ENCODE results near the gene TCHH. TPM values are rescaled to one million over a fixed set of nuclear protein-coding genes. Genes with fewer than 3 reads are reported as not detected.

The TCHH gene
- total RNA-seq, 1 donor from 2014 or later = not detected

DNA sequence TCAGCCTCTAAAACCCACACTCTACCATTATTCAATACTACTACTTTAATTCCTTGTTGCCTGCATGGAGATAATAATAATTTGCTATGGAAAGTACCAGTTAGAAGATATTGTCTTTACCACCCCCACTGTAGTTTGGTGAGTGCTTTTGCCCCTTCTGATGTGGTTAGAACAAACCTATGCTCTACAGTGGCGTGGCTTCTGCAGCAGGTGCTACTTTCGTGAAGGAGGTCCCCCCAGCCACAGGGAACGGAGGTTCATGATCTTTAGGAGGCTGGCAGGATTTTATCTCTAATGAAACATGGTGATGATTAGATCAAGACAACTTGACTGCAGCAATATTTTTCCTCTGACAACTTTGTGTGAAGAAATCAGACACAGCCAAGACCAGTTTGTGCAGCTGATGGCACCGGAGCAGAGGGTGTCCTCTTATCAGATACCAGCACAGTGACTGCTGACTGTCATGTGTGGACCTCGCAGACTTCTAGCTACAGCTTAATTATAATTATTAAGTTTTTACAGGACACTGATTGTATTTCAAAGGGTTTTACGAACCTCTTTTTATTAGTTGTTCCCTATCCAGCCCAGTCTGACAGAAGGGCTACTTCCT lies 10.7 kb upstream of the TCHH start:
- Mint-ChIP-seq H3K4me1 (ENCODE audit: low read depth) (no peaks in the 10 kb centered on the region), H3K27ac (ENCODE audit: unreplicated experiment) (no peak overlapping the region), H3K27me3 (ENCODE audit: low read depth) (peaks cover 50% of the 10 kb centered on the region), H3K36me3 (ENCODE audit: low read depth) (no peaks in the 10 kb centered on the region), H3K9me3 (ENCODE audit: low read depth) (no peaks in the 10 kb centered on the region), H3K4me3 (ENCODE audit: unreplicated experiment) (no peak overlapping the region)
- DNase-seq (ENCODE audit: low spot score) = no peak
- TF ChIP-seq, protein P1, sequence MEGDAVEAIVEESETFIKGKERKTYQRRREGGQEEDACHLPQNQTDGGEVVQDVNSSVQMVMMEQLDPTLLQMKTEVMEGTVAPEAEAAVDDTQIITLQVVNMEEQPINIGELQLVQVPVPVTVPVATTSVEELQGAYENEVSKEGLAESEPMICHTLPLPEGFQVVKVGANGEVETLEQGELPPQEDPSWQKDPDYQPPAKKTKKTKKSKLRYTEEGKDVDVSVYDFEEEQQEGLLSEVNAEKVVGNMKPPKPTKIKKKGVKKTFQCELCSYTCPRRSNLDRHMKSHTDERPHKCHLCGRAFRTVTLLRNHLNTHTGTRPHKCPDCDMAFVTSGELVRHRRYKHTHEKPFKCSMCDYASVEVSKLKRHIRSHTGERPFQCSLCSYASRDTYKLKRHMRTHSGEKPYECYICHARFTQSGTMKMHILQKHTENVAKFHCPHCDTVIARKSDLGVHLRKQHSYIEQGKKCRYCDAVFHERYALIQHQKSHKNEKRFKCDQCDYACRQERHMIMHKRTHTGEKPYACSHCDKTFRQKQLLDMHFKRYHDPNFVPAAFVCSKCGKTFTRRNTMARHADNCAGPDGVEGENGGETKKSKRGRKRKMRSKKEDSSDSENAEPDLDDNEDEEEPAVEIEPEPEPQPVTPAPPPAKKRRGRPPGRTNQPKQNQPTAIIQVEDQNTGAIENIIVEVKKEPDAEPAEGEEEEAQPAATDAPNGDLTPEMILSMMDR (IDR thresholded peaks at IDR 0.05) = no peak

DNA sequence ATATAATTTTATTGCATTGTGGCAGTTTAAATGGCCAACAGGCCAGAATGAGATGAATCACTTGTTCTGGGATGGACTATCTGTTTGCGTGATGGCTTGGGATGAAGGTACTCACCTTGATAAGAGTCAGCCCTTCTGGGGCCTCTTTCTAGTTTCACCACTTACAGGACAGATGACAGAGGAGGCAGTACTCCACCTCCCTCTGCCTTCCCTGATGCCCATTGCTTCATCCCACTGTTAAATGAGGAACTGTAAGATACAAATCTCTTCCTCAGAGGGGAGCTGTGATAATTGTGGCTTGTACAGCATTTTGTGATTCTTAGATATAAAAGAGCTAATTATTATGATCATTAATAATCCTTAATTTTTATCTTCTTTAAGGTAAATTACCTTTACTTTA lies 3.7 kb upstream of the TCHH start:
- H3K27ac Mint-ChIP-seq (ENCODE audit: unreplicated experiment) = no peak overlapping the region
- TF ChIP-seq, protein P1 (IDR thresholded peaks at IDR 0.05) = no peak
- H3K9me3 Mint-ChIP-seq (ENCODE audit: low read depth) = no peaks in the 10 kb centered on the region
- DNase-seq (ENCODE audit: low spot score) = no peak
- H3K4me3 Mint-ChIP-seq (ENCODE audit: unreplicated experiment) = no peak overlapping the region
- no peaks in the 10 kb centered on the region for H3K36me3 Mint-ChIP-seq (ENCODE audit: low read depth)
- H3K27me3 Mint-ChIP-seq (ENCODE audit: low read depth) = peaks cover 36% of the 10 kb centered on the region
- H3K4me1 Mint-ChIP-seq (ENCODE audit: low read depth) = no peaks in the 10 kb centered on the region

DNA sequence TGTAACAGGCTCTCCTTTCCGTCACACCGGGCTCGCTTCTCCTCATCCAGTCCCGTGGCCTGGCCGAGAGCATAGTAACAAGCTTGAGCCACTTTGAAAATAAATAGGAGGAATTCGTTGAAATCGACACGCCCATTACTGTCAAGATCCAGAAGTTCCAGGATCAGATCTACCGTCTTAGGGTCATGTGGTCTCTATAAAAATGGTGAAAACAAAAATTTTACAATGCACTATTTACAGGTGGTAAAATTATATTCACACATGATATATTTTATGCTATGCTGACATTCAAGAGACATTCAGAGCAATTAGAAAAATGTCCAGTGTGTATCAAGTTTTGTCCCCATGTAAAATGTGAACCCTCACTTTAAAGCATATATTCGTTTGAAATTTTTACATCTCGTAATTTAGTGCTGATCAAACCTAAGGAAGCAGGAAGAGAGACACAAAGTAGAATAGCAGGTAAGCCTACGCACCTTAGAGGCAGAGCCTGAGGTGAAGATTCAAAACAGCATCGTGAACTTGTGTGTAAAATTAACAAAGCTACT lies 2.3 kb downstream of the TCHH start:
- Mint-ChIP-seq H3K4me3 (ENCODE audit: unreplicated experiment) (no peak overlapping the region), H3K4me1 (ENCODE audit: low read depth) (no peaks in the 10 kb centered on the region), H3K27me3 (ENCODE audit: low read depth) (peaks cover 12% of the 10 kb centered on the region), H3K36me3 (ENCODE audit: low read depth) (peaks cover 3% of the 10 kb centered on the region), H3K9me3 (ENCODE audit: low read depth) (peaks cover 5% of the 10 kb centered on the region), H3K27ac (ENCODE audit: unreplicated experiment) (no peak overlapping the region)
- TF ChIP-seq, protein P1 (IDR thresholded peaks at IDR 0.05) = no peak
- no peak for DNase-seq (ENCODE audit: low spot score)

DNA sequence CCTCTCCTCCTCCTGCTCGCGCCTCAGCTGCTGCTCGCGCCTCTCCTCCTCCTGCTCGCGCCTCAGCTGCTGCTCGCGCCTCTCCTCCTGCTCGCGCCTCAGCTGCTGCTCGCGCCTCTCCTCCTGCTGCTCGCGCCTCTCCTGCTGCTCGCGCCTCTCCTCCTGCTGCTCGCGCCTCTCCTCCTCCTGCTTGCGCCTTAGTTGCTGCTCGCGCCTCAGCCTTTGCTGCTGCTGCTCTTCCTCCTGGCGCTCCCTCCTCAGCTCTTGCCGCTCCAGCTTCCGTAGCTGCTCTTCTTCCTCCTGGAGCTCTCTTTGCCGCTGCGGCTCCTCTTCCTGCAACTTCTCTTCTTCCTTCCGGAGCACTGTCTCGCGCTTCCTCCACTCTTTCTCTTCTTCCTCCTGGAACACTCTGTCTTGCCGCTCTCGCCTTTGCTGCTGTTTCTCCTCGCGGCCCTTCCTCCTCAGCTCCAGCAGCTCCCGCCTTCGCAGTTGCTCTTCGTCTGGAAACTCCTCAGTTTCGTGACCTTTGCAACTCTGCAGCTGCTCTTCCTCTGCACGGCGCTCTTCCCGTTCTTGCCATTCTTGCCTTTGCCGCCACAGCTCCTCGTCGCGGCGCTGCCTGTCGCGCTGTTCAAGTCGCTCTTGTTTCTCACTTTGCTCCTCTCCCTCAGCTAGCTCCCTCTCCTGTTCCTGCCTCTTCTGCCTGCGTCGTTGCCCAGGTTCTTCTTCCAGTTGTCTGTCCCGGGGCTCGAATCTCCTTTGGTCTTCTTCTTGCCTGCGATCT lies 3.0 kb downstream of the TCHH start:
- Mint-ChIP-seq H3K4me1 (ENCODE audit: low read depth) (no peaks in the 10 kb centered on the region), H3K36me3 (ENCODE audit: low read depth) (peaks cover 5% of the 10 kb centered on the region), H3K27me3 (ENCODE audit: low read depth) (peaks cover 11% of the 10 kb centered on the region), H3K9me3 (ENCODE audit: low read depth) (peaks cover 11% of the 10 kb centered on the region), H3K4me3 (ENCODE audit: unreplicated experiment) (no peak overlapping the region), H3K27ac (ENCODE audit: unreplicated experiment) (no peak overlapping the region)
- TF ChIP-seq, protein P1 (IDR thresholded peaks at IDR 0.05) = no peak
- no peak for DNase-seq (ENCODE audit: low spot score)

DNA sequence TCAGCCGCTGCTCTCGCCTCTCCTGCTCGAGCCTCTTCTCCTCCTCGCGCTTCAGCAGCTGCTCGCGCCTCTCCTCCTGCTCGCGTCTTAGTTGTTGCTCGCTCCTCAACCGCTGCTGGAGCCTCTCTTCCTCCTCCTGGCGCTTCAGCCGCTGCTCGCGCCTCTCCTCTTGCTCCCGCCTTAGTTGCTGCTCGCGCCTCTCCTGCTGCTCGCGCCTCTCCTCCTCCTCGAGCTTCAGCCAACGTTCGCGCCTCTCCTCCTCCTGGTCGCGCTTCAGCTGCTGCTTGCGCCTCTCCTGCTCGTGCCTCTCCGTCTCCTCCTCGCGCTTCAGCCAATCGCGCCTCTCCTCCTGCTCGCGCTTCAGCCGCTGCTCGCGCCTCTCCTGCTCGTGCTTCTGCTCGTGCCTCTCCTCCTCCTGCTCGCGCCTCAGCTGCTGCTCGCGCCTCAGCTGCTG lies 3.7 kb downstream of the TCHH start:
- no peak overlapping the region for H3K27ac Mint-ChIP-seq (ENCODE audit: unreplicated experiment)

More for the DNA sequence above, 3.7 kb downstream of the TCHH start:
- Mint-ChIP-seq H3K9me3 (ENCODE audit: low read depth) (peaks cover 11% of the 10 kb centered on the region), H3K36me3 (ENCODE audit: low read depth) (peaks cover 5% of the 10 kb centered on the region), H3K4me1 (ENCODE audit: low read depth) (no peaks in the 10 kb centered on the region), H3K4me3 (ENCODE audit: unreplicated experiment) (no peak overlapping the region), H3K27me3 (ENCODE audit: low read depth) (peaks cover 5% of the 10 kb centered on the region)
- no peak for DNase-seq (ENCODE audit: low spot score)
- TF ChIP-seq, protein P1 (IDR thresholded peaks at IDR 0.05) = no peak

Data from chondrocyte (in vitro differentiated cells).